Parathyroid adenoma (tissue), 2 donors: ENCODE results near the gene PIAS2.

Experiments used
- H2AFZ ChIP-seq: fragments of 300-600 bp; sonication (generic); one replicate; pipeline ENCODE4 v1.7.0; 2017; ENCODE audit warnings: antibody characterized with exemption, mild to moderate bottlenecking
- H3K27ac ChIP-seq: fragments of 300-600 bp; sonication (generic); one replicate; pipeline ENCODE4 v1.7.0; 2017
- H3K27me3 ChIP-seq: fragments of 300-600 bp; sonication (generic); one replicate; pipeline ENCODE4 v1.7.0; 2017; ENCODE audit warnings: low read length; ENCODE audit not compliant: control insufficient read depth, insufficient read depth
- H3K36me3 ChIP-seq: fragments of 300-600 bp; sonication (generic); one replicate; pipeline ENCODE4 v1.7.0; 2017; ENCODE audit warnings: low read length; ENCODE audit not compliant: control insufficient read depth, insufficient read depth
- H3K4me1 ChIP-seq: fragments of 300-600 bp; sonication (generic); one replicate; pipeline ENCODE4 v1.7.0; 2017; ENCODE audit warnings: control low read depth
- H3K4me2 ChIP-seq: fragments of 300-600 bp; sonication (generic); one replicate; pipeline ENCODE4 v1.7.0; 2017; ENCODE audit warnings: low read length
- H3K4me3 ChIP-seq: fragments of 300-600 bp; sonication (generic); one replicate; pipeline ENCODE4 v1.7.0; 2017; ENCODE audit warnings: low read depth, low read length
- H3K79me2 ChIP-seq: fragments of 300-600 bp; sonication (generic); one replicate; pipeline ENCODE4 v1.7.0; 2017; ENCODE audit warnings: control low read depth
- H3K9ac ChIP-seq: fragments of 300-600 bp; sonication (generic); one replicate; pipeline ENCODE4 v1.7.0; 2017; ENCODE audit warnings: mild to moderate bottlenecking
- H3K9me3 ChIP-seq: fragments of 300-600 bp; sonication (generic); one replicate; pipeline ENCODE4 v1.7.0; 2017; ENCODE audit warnings: low read length; ENCODE audit not compliant: control insufficient read depth
- TF ChIP-seq, protein P1 (sequence below): fragments of 300-600 bp; sonication (generic); IDR thresholded peaks from one replicate; pipeline ENCODE4 v1.7.0; 2017; ENCODE audit warnings: antibody characterized with exemption, mild to moderate bottlenecking
- donor health status: primary hyperparathyroidism.

The PIAS2 gene

DNA sequence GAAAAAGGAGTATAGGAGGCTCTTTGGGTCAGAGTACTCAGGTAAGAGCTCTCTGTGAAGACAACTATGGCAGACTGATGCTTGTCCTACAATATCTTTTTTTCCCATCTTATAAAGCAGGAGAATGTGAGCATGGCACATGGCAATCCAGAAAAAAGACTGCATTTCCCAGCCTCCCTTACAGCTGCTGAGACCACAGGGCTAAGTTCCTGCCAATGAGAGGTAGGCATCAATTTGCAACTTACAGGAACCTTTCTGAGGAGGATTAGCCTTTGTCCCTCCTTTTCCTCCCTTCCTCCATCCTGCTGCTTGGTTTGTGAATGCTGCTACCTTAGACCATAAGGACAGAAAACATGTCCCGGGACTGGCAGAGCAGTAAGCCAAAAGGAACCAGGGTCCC is 122.7 kb downstream of the PIAS2 start:
- Histone ChIP-seq H3K79me2 (peaks cover 2% of the 10 kb centered on the region), H2AFZ (no peak overlapping the region)

DNA sequence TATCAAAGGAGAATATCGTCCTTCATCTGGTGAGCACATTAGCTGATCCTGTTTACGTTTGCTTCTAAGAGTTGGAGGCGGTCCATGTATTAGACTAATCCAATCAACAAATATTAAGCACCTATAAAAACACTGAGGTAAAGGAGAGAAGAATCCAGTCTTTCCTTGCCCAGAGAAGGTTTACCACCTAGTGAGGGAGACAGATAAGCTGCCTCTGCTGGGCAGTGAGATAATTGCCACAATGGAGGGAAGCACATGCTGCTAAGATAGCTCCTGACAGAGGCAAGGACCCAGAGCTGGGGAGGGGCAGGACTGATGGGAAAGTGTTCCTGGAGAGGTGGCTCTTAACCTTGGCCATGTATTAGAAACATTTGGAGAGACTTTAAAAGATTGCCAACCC is 123.7 kb downstream of the PIAS2 start:
- H3K9ac ChIP-seq = no peak overlapping the region
- no peaks in the 10 kb centered on the region for H3K9me3 ChIP-seq
- H2AFZ ChIP-seq = no peak overlapping the region
- H3K27me3 ChIP-seq = no peaks in the 10 kb centered on the region
- peaks cover 2% of the 10 kb centered on the region for H3K79me2 ChIP-seq
- H3K4me3 ChIP-seq = no peak overlapping the region
- H3K4me1 ChIP-seq = no peaks in the 10 kb centered on the region
- TF ChIP-seq, protein P1, sequence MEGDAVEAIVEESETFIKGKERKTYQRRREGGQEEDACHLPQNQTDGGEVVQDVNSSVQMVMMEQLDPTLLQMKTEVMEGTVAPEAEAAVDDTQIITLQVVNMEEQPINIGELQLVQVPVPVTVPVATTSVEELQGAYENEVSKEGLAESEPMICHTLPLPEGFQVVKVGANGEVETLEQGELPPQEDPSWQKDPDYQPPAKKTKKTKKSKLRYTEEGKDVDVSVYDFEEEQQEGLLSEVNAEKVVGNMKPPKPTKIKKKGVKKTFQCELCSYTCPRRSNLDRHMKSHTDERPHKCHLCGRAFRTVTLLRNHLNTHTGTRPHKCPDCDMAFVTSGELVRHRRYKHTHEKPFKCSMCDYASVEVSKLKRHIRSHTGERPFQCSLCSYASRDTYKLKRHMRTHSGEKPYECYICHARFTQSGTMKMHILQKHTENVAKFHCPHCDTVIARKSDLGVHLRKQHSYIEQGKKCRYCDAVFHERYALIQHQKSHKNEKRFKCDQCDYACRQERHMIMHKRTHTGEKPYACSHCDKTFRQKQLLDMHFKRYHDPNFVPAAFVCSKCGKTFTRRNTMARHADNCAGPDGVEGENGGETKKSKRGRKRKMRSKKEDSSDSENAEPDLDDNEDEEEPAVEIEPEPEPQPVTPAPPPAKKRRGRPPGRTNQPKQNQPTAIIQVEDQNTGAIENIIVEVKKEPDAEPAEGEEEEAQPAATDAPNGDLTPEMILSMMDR = peak; percentile 18
- no peak overlapping the region for H3K4me2 ChIP-seq
- H3K27ac ChIP-seq = no peak overlapping the region
- H3K36me3 ChIP-seq = no peaks in the 10 kb centered on the region

More for the DNA sequence above, 122.7 kb downstream of the PIAS2 start:
- Histone ChIP-seq H3K4me1 (no peaks in the 10 kb centered on the region), H3K9me3 (no peaks in the 10 kb centered on the region), H3K4me2 (no peak overlapping the region), H3K27ac (no peak overlapping the region), H3K9ac (no peak overlapping the region), H3K4me3 (no peak overlapping the region), H3K27me3 (no peaks in the 10 kb centered on the region), H3K36me3 (no peaks in the 10 kb centered on the region)
- TF ChIP-seq, protein P1 = no peak

DNA sequence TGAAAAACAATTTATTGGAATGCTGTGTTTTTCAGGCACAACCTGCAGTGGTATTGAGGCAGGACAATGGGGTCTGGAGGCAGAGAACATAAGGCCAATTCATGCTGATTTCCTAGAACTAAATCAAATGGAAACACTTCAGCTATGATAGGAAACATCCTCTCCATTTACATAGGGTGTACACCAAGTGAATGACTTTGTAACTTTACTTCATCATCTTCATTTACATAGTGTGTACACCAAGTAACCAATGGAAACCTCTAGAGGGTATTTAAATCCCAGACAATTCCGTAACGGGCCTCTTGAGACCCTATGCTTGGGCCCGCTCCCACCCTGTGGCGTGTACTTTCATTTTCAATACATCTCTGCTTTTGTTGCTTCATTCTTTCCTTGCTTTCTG is 128.2 kb downstream of the PIAS2 start:
- no peak overlapping the region for H3K4me2 ChIP-seq
- no peaks in the 10 kb centered on the region for H3K4me1 ChIP-seq
- TF ChIP-seq, protein P1 = no peak
- H3K36me3 ChIP-seq = no peaks in the 10 kb centered on the region
- no peak overlapping the region for H3K9ac ChIP-seq
- no peaks in the 10 kb centered on the region for H3K27me3 ChIP-seq
- H3K9me3 ChIP-seq = no peaks in the 10 kb centered on the region
- H3K79me2 ChIP-seq = peaks cover 2% of the 10 kb centered on the region
- no peak overlapping the region for H3K27ac ChIP-seq
- no peak overlapping the region for H3K4me3 ChIP-seq
- no peak overlapping the region for H2AFZ ChIP-seq

DNA sequence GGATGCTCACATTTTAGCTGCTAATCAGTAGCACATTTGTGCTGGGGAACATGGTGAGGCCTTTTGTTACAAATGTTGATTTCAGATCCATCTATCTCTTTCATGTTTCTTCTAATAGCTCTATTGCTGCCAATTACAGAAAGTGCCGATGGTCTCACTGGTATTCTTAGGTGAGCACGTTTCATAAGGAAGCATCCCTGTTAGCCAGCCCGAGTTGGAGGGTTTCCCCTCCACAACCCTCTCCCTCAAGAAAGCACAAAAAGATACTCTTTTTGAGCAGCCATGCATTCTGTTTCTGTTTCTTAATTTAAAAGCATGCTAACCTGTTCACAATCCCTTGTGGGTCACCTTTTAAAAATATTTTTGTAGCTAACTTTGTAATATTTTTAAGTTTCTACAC is 129.6 kb downstream of the PIAS2 start:
- no peak overlapping the region for H2AFZ ChIP-seq
- no peak overlapping the region for H3K27ac ChIP-seq
- H3K9ac ChIP-seq = no peak overlapping the region
- H3K36me3 ChIP-seq = no peaks in the 10 kb centered on the region
- peaks cover 2% of the 10 kb centered on the region for H3K79me2 ChIP-seq
- TF ChIP-seq, protein P1 = no peak
- no peaks in the 10 kb centered on the region for H3K27me3 ChIP-seq
- no peak overlapping the region for H3K4me3 ChIP-seq
- no peaks in the 10 kb centered on the region for H3K4me1 ChIP-seq
- no peak overlapping the region for H3K4me2 ChIP-seq
- H3K9me3 ChIP-seq = no peaks in the 10 kb centered on the region

DNA sequence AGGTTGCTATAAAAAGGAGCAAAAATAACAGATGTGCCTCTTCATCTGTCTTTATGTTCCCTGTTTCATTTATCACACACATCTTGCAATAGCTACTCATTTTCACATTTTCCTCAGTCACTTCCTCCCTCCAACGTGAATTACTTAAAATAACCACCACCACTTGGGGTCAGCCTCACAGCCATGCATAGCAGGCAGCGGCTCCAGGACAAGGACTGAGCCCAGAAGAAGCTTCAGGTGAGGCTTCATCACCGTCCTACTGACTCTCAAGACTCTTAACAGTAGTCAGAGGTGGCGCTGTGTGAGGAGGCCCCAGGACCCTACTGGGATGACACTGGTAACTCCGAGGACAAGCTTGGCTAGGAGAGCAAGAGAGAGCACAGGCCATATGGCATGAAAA is 144.9 kb downstream of the PIAS2 start:
- H3K9ac ChIP-seq = no peak overlapping the region
- H3K79me2 ChIP-seq = no peaks in the 10 kb centered on the region
- H3K27me3 ChIP-seq = no peaks in the 10 kb centered on the region
- no peak overlapping the region for H2AFZ ChIP-seq
- H3K4me3 ChIP-seq = no peak overlapping the region
- no peaks in the 10 kb centered on the region for H3K4me1 ChIP-seq
- no peaks in the 10 kb centered on the region for H3K9me3 ChIP-seq
- TF ChIP-seq, protein P1 = peak; percentile 14
- H3K27ac ChIP-seq = no peak overlapping the region
- no peaks in the 10 kb centered on the region for H3K36me3 ChIP-seq
- no peak overlapping the region for H3K4me2 ChIP-seq
